NCI-H69 (cell line): Measurements from ENCODE around the gene ING3.

Source experiments
- DNase-seq: peaks from one replicate; lab custom pipeline; 2025; lab: John Stamatoyannopoulos, UW

Gene ING3, protein sequence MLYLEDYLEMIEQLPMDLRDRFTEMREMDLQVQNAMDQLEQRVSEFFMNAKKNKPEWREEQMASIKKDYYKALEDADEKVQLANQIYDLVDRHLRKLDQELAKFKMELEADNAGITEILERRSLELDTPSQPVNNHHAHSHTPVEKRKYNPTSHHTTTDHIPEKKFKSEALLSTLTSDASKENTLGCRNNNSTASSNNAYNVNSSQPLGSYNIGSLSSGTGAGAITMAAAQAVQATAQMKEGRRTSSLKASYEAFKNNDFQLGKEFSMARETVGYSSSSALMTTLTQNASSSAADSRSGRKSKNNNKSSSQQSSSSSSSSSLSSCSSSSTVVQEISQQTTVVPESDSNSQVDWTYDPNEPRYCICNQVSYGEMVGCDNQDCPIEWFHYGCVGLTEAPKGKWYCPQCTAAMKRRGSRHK

DNA sequence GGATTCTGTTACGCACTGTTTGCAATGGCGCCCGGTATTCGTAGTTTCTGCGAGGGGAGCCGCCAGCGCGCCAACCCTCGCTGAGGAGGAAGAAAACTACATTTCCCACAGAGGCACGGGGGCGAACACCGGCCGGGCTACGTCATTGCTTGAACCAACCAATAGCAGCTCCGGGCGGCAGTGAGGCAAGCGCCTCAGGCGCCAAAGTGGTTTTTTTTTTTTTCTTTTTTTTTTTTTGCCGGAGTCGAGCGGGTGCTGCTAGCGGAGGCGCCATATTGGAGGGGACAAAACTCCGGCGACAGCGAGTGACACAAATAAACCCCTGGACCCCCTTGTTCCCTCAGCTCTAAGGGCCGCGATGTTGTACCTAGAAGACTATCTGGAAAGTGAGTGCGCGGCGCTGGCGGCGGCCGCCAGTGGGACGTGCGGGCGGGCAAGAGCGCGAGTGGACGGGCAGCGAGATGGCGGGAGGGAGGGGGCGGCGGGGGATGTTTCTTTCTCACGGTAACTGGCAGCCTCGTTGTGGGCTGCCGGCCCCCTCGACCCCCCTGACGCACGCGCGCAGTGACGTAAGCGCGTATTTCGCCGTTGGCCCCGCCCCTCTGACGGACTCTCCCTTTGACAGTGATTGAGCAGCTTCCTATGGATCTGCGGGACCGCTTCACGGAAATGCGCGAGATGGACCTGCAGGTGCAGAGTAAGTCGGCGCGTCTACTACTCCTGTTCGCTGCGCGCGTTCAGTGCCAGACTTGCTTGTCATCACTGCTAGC is at the start of gene ING3:
ING3 (plus strand) TSS at position 239 of the 770 bp plus-strand sequence; CDS start at position 359, 120 bp downstream.
- peak; percentile 100 for DNase-seq

DNA sequence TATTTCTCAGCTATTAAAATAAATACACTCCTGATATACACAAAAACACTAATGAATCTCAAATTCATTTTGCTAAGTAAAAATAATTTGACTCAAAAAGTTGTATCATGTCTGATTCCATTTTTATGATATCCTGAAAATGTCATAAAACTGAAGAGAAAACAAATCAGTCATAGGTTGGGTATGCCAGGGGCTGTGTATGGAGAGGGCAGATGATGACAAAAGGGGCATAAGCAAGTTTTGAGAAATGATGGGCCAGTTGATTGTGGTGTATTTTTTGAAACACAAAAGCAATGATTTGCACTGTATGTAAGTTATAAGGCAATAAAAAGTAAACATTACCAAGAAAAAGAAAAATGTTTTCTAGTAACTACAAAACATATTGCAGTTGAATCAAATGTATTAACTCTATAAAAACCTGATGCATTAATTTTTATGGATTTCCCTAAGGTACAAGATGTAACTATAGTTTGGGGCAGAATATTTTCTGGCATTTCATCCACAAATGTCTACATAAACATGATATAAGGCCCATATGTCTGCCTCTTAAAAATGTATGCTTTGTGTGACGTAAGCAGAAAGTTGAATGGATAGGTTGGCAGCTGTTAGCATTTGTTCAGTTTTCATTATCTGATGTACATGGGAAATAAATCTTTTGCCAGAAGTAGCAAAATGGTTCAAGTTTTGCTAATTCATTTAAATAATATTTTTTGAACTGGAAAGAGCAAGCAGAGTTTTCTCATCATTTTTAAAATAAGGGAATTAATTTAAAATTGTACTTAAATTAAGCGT is 35.1 kb upstream of the ING3 start:
- DNase-seq = peak; percentile 29

DNA sequence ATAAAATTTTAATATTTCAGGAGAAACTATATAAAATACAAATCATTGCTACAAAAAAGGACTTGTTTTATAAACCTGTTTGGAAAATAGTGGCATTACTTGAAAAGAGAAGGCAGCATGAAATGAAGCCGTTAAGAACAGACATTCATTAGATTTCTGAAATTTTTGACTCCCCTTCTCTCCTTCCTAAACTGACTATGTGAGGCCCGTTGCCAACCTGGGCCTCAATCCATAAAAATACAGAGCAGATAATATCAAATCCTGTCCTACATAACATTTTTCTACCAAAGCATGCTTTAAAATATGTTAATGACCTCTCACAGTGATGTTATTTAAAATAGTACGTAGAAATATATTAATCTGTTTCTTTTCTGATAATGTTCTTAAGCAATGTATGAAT is 34.5 kb upstream of the ING3 start:
- no peak for DNase-seq

DNA sequence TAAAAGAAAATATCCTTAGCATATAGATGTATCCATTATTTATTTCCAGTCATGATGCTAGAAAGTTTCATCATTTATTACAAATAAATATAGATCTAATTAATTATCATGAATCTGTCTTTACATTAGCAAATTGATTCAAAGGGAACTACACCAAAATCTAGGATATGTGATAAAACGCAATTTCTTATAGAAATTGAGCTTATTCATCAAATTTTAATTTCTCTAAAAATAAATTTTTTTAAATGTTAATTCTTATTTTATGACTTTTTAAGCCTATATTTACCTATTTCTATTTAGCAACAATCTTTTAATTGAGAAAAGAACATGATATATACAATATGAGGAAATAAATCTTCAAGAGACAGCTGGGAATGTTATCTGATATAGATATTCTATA is 34.0 kb upstream of the ING3 start:
- DNase-seq = no peak

GRCh38 chr7:120919466-120919865 is 31.1 kb upstream of the ING3 start:
- DNase-seq = no peak

DNA sequence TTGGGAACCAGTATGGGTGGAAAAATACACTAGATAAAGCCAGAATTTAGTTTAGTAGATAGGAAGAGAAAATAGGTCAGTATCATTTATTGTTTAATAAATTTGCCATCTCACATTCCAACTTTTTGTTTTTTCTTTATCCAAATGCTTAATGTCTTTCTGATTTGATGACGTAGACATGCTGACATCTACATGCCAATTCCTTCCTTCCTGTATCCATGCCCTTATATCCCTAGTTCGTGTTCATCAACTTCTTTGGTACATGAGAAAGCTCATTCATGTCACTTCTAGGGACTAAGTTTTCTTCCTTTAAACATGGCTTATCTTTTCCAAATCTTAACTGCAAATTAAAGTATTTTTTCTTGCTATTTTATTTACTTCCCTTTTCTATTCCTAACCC is 30.5 kb upstream of the ING3 start:
- DNase-seq = no peak

DNA sequence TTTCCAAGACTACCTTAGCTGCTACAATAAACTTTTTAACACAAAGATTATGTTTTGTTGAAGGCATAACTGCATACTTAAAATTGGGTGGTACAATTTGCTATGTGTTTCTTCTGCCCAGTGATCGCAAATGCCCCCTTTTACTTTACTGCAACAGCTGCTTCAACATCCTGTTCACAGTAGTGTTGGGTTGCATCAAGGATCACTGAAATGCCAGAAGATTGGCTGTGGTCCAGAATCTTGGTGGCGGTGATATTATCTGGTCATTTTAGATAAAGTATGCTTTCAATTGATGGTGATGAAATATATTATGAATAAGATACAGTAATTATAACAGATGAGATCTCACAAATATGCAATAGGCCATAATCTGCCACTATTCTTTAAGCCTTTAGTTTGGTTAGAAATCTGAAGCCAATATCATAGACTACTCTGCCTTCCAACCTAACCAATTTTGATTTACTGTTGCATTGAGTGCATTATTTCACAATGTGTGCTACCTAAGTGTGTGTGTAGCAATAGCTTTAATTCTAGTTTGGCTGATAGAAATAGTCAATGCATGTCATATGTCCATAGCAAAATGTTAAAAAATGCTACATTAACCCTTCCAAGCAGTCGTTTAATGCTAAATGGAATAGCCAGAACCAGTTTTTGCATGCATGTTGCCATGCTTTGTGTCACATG is 29.8 kb upstream of the ING3 start:
- DNase-seq = peak; percentile 84

DNA sequence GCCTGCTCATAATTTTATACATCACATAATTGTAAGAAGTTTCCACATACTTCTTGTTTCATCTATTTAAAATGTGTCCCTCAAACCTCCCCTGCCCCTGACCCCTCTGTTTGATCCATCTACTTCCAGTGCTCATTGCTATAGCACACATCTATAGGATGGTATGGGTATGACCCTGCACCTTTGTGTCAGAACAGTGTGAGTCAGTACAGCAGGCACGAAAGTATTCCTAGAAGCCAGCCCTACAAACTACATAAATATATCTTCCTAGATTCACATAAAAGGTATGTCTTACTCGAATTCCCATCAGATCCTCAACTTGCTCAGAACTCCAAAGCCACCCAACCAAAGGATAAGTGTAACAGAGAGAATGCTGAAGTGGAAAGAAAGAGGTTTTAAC is 25.7 kb upstream of the ING3 start:
- DNase-seq = no peak

DNA sequence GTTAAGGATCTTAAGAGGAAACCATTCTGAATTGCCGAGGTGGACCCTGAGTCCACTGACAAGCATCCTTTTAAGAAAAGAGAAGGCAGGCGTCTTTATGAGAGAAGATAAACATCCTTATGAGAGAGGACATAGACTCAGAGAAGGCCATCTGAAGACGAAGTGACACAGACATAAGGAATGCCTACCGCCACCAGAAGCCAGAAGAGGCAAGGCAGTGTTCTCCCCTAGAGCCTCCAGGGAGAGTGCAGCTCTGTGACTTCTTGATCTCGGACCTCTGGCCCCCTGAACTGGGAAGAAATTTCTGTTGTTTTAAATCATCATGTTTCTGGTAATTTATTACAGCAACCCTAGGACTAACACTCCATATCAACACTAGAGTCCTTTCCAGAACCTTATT is 25.2 kb upstream of the ING3 start:
- no peak for DNase-seq

GRCh38 chr7:120926943-120927346 is 23.6 kb upstream of the ING3 start:
- peak; percentile 22 for DNase-seq

GRCh38 chr7:120927454-120928103 is 23.0 kb upstream of the ING3 start:
- DNase-seq = no peak

DNA sequence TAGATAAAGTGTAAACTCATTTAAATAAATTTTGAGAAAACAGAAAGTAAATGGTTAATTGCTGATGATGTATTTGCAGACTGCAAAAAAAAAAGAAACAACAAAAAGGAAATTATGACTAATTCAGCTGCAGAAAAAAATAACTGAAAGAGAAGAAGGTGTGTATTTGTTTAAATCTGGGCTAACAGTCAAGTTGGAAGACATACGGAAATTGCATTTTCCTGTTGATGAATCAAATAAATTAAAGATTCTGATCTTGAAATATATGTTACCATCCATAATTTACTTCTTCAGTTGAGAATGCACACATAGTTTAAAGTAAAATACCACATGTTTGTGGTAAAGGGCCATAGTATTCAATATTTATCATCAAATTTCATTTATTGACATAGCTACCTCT is 19.3 kb upstream of the ING3 start:
- DNase-seq = no peak

DNA sequence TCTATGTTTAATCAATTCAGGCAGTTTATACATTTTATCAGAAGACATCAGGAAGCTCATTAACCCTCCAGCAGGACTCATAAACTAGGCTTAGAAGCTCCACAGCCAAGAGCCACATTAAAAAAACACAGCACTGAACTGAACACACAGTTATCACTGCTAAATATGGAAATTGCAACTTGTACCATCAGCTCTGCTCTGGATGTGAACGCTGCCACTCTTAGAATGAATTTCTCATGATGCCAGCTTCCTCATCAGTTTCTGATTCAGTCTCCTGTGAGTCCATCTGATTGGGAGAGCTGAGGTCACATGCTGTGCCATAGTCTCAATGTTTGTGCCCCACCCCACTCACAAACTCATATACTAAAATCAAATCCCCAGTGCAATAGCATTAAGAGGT is 17.1 kb upstream of the ING3 start:
- DNase-seq = no peak

- no peak for DNase-seq
Measured at GRCh38 chr7:120939345-120939744, 11.2 kb upstream of the ING3 start.

- peak; percentile 58 for DNase-seq
Measured at GRCh38 chr7:120941064-120941463, 9.5 kb upstream of the ING3 start.

DNA sequence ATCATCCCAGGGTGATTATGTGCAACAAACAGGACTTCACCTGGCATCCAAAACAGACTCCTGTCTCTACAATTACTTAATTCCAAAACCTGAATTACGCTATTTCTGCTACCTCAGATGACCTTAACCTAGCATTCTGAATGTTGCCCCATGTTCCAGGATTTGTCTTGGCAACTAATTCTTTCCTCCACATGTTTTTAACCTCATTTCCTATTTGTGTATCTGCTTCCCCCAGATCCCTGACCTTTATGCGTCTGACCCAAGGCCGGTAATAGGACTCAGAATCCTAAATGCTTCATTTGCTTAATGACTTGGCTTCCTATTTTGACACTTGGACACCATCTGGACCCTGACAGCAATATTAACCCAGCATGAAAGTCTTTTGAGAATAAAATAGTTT is 8.7 kb upstream of the ING3 start:
- DNase-seq = peak; percentile 46

- no peak for DNase-seq
Measured at GRCh38 chr7:120942861-120943260, 7.7 kb upstream of the ING3 start.

- peak; percentile 49 for DNase-seq
Measured at GRCh38 chr7:120944826-120945562, 5.6 kb upstream of the ING3 start.

DNA sequence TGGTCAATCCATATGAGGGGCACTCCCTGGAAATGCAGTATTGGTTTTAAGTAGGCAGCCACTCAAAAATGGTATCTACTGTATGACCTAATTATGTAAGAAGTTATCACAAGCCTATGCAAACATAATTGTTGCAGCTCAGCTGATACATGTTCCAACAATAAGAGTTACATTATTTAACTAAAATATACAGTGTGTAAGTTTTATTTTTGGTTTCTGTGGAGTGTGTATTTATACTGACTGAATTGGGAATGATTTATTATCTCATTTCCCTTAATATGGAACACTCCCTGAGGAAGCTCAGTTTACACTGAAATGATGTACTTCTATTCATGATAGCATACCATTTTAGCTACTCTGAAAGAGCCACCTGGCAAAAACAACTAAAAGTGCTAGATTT is 2.6 kb upstream of the ING3 start:
- DNase-seq = peak; percentile 31

DNA sequence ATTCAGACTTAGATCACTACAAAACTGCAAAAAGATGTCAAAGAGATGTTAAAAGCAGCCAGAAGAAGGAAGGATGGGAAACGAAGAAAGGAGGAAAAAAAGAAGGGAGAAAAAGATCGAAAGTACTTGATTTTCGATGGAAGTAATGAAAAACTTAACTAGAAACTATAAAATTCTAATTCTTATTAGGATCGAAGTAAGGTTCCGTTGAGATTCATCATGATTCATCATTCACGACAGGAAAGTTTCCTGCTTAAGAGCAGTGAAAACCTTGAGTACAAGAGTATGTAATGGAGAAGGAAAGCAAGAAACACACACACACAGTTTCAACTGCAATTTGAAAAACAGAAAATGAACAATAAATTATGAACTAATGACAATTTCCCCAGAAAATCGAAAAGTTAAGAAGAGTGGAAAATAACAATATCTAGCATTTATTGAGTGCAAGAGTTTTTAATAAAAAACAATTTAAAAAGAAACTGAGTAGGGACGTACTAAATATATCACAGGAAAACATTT is 1.1 kb upstream of the ING3 start:
- peak; percentile 30 for DNase-seq
